GM10847 (cell line): ENCODE measurements around the gene OR2T27.
"Not testable (repeated sequence)": the region's sequence is repeated elsewhere in the genome, so short reads cannot be mapped to it uniquely, and the experiment has no call there.

Experiments
- POLR2A ChIP-seq: IDR thresholded peaks from 2 replicates; pipeline ENCODE4 v1.6.1; 2011; ENCODE audit not compliant: insufficient read length; ENCODE audit errors: extremely low read depth

The OR2T27 gene

GRCh38 chr1:248634991-248635390 is 20.3 kb downstream of the OR2T27 start, which contains the start of gene OR2T11:
OR2T11 (minus strand) TSS chr1:248635091; CDS start chr1:248627128, 7,963 bp downstream.
- not testable (repeated sequence) for TF ChIP-seq POLR2A

GRCh38 chr1:248631354-248632008 is 23.8 kb downstream of the OR2T27 start:
- TF ChIP-seq POLR2A = no peak

DNA sequence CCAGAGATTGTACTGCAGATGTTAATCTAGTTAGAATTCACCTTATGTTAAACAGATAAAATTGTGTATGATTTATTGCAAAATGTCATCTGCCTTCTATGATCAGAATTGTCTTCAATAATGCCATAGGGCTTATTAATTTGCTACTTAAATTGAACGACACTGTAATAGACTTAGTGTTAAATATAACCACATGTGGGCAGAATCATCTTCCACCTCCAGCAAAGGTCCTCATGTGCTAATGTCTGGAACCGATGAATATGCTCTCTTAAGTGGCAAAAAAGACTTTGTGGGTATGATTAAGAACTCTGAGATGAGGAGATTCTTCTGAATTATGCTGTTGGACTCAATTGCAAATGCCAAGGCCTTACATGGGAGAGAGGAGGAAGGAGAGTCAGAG is 24.8 kb downstream of the OR2T27 start:
- no peak for TF ChIP-seq POLR2A

- no peak for TF ChIP-seq POLR2A
Measured at GRCh38 chr1:248627971-248628844, 27.1 kb downstream of the OR2T27 start.

- no peak for TF ChIP-seq POLR2A
Measured at GRCh38 chr1:248625971-248626370, 29.4 kb downstream of the OR2T27 start.

GRCh38 chr1:248625166-248625565 is 30.2 kb downstream of the OR2T27 start:
- TF ChIP-seq POLR2A = no peak

GRCh38 chr1:248622570-248623001 is 32.7 kb downstream of the OR2T27 start:
- no peak for TF ChIP-seq POLR2A

DNA sequence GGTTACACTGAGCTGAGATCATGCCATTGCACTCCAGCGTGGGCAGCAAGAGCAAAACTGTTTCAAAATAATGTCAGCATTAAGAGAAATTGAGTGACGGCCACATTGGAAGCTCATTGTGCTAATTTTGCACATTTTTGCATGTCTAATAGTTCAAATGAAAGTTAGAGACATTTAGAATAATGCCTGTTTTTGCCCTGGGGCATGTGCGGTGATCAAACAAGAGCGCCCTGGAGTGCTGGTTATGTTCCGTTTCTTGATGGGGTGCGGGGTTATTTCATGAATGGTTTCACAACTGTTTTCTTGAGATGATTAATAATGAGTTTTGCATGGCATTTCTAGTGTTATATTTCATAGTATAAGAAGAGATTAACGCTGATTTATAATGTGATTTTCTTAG is 33.6 kb downstream of the OR2T27 start:
- TF ChIP-seq POLR2A = no peak

- no peak for TF ChIP-seq POLR2A
Measured at GRCh38 chr1:248618878-248619277, 36.5 kb downstream of the OR2T27 start.

DNA sequence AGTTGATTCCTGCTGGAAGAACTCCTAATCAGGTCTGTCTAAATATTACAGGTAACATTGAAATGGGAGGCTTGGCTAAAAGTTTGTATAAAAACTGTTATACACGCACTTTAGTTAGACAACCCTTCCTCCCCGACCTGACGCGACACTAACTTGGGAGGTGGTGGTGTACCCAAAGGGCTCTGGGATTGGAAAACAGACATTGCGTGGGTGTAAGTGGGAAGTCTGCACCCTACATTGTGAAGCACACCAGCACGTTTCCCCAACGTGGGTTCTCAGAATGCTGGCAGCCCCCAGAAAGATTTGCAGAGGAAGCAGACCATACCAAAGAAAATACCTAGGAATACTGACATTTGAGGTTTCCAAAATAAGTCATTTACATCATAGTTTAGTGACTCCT is 37.2 kb downstream of the OR2T27 start:
- TF ChIP-seq POLR2A = no peak

DNA sequence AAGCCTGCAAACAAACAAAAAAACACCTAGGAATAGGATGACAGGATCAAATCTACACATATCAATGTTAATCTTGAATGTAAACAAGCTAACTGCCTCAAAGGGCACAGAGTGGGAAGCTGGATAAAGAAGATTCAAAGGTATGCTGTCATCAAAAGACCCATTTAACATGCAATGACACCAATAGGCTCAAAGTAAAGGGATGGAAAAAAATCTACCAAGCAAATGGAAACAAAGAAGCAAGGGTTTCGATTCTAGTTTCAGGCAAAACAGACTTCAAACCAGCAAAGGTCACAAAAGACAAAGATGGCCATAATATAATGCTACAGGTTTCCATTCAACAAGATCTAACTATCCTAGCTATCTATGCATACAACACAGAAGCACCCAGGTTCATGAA is 41.6 kb downstream of the OR2T27 start:
- no peak for TF ChIP-seq POLR2A

DNA sequence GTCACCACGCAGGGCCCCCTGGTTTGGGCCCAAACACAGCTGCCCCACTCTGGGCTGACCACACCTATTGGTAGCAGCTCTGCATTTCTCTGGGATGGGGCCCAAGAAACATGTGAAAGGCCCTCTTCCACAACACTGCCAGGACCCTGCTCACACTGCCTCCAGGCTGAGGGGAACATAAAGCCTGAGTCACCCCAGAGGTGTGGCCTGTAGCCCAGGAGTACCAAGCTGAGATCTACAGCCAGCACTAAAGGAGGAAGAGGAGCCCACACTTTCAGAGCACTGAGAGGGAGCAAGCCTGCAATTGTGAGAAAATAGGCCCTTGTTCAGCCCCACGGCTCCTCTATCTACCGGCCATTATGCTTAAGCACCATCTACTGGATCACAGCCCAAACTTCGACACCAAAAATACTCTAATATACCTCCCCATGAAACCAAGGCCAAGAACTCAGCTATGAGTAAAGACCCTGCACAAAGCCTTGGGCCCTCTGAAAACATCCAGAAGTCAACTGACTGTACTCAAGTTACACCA is 43.4 kb downstream of the OR2T27 start:
- no peak for TF ChIP-seq POLR2A

DNA sequence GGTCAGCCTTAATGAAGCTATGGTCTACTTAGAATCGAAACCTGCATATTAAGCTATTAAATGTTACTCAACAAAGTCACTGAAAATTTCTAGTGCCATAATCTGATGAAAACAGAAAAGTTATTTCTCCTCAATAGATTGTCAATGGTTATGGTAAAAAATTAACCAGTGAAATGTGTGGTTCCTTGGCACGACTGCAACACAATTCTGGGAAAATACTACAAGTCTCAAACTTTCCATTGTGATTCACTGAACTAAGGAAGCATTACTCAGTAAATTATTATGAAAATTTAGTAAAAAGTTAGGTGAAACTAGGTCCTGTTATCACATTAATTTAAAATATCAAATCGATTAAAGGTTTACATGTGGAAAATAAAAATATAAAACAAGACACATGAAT is 45.0 kb downstream of the OR2T27 start:
- no peak for TF ChIP-seq POLR2A
